ENCODE data around the gene ATXN10.

- TF ChIP-seq FOXK2 (IDR thresholded peaks at IDR 0.05) (no peak), SP1 (IDR thresholded peaks at IDR 0.05) (no peak), NFRKB (IDR thresholded peaks at IDR 0.05) (no peak), LEF1 (IDR thresholded peaks at IDR 0.05; ENCODE audit: borderline replicate concordance) (no peak), BHLHE40 (IDR thresholded peaks at IDR 0.05; ENCODE audit: borderline replicate concordance) (no peak), TARDBP (IDR thresholded peaks at IDR 0.05) (no peak)
These were observed 185.9 kb downstream of the ATXN10 start for GRCh38 chr22:45857519-45857918.
